Prostate gland (tissue), 2 donors: ENCODE measurements around the gene CDYL2.

ENCODE experiments used
- POLR2A ChIP-seq: fragments of 450-650 bp; IDR thresholded peaks from one replicate; pipeline ENCODE4 v1.6.1; 2016; ENCODE audit warnings: antibody characterized with exemption, mild to moderate bottlenecking
- TF ChIP-seq, protein P1 (sequence below), 4 experiments: fragments of 200-600 bp in 2 of 4; fragments of 450-650 bp in 2 of 4; sonication (generic) in 2 of 4; IDR thresholded peaks; 1 replicate in 3 of 4; 2 replicates in 1 of 4; pipeline ENCODE4 v1.5.1; 2016 to 2019; ENCODE audit warnings: antibody characterized with exemption in 4 of 4, mild to moderate bottlenecking in 2 of 4, moderate library complexity in 2 of 4

DNA sequence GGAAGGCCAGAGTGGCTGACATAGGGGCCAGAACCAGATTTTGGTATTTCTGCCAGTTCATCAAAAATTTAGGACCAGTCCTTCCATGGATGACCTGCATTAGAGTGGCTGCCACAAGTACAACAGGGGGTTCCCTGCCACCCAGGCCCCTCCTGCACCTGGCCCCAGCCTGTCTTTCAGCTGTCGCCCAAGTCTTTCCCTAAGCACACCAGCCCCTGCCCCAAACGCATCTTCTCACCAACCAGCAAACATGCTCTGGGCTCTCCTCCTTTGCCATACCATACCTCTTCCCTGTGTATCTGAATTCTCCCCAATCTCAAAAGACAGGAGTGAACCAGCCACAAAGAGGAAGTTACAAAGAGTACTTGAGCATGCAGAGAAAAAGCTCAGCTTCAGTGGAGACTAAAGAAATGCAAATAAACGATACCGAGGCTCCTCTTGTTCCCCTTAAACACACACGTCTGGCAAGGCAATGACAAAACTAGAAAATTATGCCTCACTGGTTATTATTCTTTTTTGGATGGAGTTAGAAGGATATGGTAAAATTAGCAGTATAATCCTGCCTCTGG is 133.0 kb downstream of the CDYL2 start:
- TF ChIP-seq, protein P1, sequence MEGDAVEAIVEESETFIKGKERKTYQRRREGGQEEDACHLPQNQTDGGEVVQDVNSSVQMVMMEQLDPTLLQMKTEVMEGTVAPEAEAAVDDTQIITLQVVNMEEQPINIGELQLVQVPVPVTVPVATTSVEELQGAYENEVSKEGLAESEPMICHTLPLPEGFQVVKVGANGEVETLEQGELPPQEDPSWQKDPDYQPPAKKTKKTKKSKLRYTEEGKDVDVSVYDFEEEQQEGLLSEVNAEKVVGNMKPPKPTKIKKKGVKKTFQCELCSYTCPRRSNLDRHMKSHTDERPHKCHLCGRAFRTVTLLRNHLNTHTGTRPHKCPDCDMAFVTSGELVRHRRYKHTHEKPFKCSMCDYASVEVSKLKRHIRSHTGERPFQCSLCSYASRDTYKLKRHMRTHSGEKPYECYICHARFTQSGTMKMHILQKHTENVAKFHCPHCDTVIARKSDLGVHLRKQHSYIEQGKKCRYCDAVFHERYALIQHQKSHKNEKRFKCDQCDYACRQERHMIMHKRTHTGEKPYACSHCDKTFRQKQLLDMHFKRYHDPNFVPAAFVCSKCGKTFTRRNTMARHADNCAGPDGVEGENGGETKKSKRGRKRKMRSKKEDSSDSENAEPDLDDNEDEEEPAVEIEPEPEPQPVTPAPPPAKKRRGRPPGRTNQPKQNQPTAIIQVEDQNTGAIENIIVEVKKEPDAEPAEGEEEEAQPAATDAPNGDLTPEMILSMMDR (IDR thresholded peaks at IDR 0.05), result no peak
- no peak for TF ChIP-seq POLR2A
